DND-41 (cell line): Measurements from ENCODE around the gene PIK3C2B.
A peak's percentile ranks its signal among the peaks of the same experiment; 100 is the strongest.

Source experiments
- ATAC-seq: fragments of 200-7000 bp; cut with Tn5 transposase; 3 replicates; pipeline ENCODE4 v1.9.1; 2021; ENCODE audit warnings: low read depth; ENCODE audit not compliant: insufficient read depth
- DNase-seq: peaks from one replicate; pipeline ENCODE4 v3.0.0-alpha.2; 2020
- H2AFZ ChIP-seq: 2 replicates; pipeline ENCODE4 v1.6.0; 2012; ENCODE audit warnings: low read depth, low read length
- H3K27ac ChIP-seq: 2 replicates; pipeline ENCODE4 v1.5.1; 2012; ENCODE audit warnings: low read length, inconsistent platforms
- H3K27me3 ChIP-seq: fragments of 200-600 bp; sonication (generic); 2 replicates; pipeline ENCODE4 v1.6.0; 2012; ENCODE audit warnings: low read length, mild to moderate bottlenecking, inconsistent platforms; ENCODE audit not compliant: insufficient read depth, poor library complexity
- H3K36me3 ChIP-seq: 2 replicates; pipeline ENCODE4 v1.5.1; 2012; ENCODE audit warnings: low read length, inconsistent platforms; ENCODE audit not compliant: insufficient read depth
- H3K4me1 ChIP-seq: 2 replicates; pipeline ENCODE4 v1.5.1; 2012; ENCODE audit warnings: mild to moderate bottlenecking, low read length; ENCODE audit not compliant: insufficient read depth
- H3K4me2 ChIP-seq: 2 replicates; pipeline ENCODE4 v1.6.0; 2012; ENCODE audit warnings: mild to moderate bottlenecking, moderate library complexity, low read length, inconsistent platforms; ENCODE audit not compliant: insufficient read depth
- H3K4me3 ChIP-seq, 2 experiments: fragments of 200-600 bp in 1 of 2; shearing (Covaris generic) in 1 of 2; 2 replicates each; pipeline ENCODE4 v1.5.1; 2012 to 2016; ENCODE audit warnings: inconsistent platforms in 2 of 2, low read length in 2 of 2, mild to moderate bottlenecking in 2 of 2, low read depth in 1 of 2, moderate library complexity in 1 of 2
- H3K79me2 ChIP-seq: 2 replicates; pipeline ENCODE4 v1.6.0; 2012; ENCODE audit warnings: low read length, inconsistent platforms; ENCODE audit not compliant: insufficient read depth
- H3K9ac ChIP-seq: 2 replicates; pipeline ENCODE4 v1.6.0; 2012; ENCODE audit warnings: low read depth, mild to moderate bottlenecking, inconsistent platforms, low read length, moderate library complexity
- H3K9me3 ChIP-seq: 2 replicates; pipeline ENCODE4 v1.5.1; 2012; ENCODE audit warnings: low read length, moderate library complexity, mild to moderate bottlenecking, inconsistent platforms; ENCODE audit not compliant: insufficient read depth, severe bottlenecking
- H4K20me1 ChIP-seq: 2 replicates; pipeline ENCODE4 v1.6.0; 2012; ENCODE audit warnings: low read length; ENCODE audit not compliant: insufficient read depth
- EZH2 ChIP-seq: IDR thresholded peaks from 3 replicates; pipeline ENCODE4 v1.6.1; 2012; ENCODE audit warnings: borderline replicate concordance, low read depth, mild to moderate bottlenecking, moderate library complexity, low read length, inconsistent platforms; ENCODE audit not compliant: severe bottlenecking
- TF ChIP-seq, protein P1 (sequence below): IDR thresholded peaks from 2 replicates; pipeline ENCODE4 v1.5.1; 2012; ENCODE audit warnings: borderline replicate concordance, low read length, moderate library complexity, mild to moderate bottlenecking; ENCODE audit not compliant: poor library complexity, severe bottlenecking; ENCODE audit errors: extremely low read depth

The PIK3C2B gene

DNA sequence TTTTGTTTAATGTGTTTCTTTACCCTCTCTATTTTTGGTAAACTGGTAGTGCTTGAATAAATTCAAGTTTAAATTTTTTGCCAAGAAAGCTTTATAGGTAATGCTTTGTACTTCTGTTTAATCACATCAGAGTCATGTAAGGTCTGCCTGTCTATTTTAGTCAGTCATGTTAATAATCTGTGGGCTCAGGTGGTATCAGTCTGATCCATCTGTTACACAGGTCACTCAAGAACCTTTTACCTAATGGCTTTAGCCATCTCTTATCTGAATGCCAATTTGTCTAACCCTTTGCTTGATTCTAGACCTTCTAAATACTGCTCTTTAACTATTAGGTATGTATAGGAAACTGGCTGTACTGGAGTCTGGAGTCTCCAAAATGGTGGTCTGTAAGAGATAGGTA is 38.2 kb upstream of the PIK3C2B start:
- Histone ChIP-seq H3K36me3 (peaks cover 96% of the 10 kb centered on the region), H3K9ac (no peak overlapping the region), H3K4me3 (no peak overlapping the region), H3K27me3 (no peaks in the 10 kb centered on the region), H3K79me2 (peaks cover 70% of the 10 kb centered on the region), H4K20me1 (peaks cover 19% of the 10 kb centered on the region), H3K27ac (no peak overlapping the region), H3K4me1 (no peaks in the 10 kb centered on the region), H3K9me3 (no peaks in the 10 kb centered on the region), H2AFZ (no peak overlapping the region), H3K4me2 (no peak overlapping the region)
- no peak for ATAC-seq
- DNase-seq, result no peak
- TF ChIP-seq EZH2, result no peak
- TF ChIP-seq, protein P1, sequence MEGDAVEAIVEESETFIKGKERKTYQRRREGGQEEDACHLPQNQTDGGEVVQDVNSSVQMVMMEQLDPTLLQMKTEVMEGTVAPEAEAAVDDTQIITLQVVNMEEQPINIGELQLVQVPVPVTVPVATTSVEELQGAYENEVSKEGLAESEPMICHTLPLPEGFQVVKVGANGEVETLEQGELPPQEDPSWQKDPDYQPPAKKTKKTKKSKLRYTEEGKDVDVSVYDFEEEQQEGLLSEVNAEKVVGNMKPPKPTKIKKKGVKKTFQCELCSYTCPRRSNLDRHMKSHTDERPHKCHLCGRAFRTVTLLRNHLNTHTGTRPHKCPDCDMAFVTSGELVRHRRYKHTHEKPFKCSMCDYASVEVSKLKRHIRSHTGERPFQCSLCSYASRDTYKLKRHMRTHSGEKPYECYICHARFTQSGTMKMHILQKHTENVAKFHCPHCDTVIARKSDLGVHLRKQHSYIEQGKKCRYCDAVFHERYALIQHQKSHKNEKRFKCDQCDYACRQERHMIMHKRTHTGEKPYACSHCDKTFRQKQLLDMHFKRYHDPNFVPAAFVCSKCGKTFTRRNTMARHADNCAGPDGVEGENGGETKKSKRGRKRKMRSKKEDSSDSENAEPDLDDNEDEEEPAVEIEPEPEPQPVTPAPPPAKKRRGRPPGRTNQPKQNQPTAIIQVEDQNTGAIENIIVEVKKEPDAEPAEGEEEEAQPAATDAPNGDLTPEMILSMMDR, result no peak

DNA sequence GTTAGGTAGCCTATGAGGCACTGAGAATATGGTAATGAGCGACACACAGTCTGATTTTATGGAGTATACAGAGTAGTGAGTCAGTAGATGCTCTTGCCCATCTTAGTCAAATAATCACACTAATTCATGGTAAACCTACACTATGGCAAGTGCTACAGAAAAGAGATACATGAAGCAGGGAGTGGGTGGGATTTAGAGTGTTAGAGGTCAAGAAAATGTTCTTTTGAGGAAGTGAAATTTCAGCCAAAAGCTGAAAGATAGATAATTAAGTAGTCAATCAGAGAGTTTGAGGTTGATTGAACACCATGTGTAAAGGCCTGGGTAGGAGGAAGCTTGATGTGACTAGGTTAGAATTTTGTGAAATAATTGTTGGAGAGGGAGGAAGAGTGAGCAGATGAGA is 36.3 kb upstream of the PIK3C2B start:
- no peak for ATAC-seq
- Histone ChIP-seq H3K4me3 (no peak overlapping the region), H3K79me2 (peaks cover 72% of the 10 kb centered on the region), H3K9me3 (no peaks in the 10 kb centered on the region), H3K27me3 (no peaks in the 10 kb centered on the region), H3K4me2 (no peak overlapping the region), H3K36me3 (peaks cover 94% of the 10 kb centered on the region), H3K27ac (no peak overlapping the region), H2AFZ (no peak overlapping the region), H4K20me1 (peaks cover 16% of the 10 kb centered on the region), H3K4me1 (no peaks in the 10 kb centered on the region), H3K9ac (no peak overlapping the region)
- no peak for DNase-seq
- TF ChIP-seq EZH2, result no peak
- TF ChIP-seq, protein P1, result no peak

DNA sequence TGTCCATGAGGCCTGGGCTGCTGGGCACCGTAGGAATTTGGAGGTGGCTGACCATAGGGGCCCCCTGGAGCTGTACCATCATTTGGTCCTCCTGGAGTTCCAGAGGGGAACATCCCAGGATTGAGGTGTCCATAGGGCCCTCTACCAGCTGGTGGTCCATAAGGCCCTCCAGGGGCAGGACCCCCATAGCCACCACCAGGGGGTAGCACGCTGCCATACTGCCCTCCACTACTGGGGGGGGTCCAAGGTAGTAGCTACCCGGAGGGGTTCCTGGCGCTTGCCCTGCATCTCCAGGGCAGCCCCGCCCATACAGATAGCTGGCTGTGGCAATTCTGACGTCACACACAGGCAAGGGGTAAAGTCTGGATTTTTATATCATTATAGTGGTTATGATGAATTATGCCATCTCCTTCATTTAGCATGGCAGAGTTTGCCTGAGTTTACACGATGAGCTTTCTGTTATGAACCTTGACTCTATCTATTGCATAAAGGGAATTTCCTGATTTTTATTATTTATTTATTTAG is 34.8 kb upstream of the PIK3C2B start:
- H3K4me1 ChIP-seq, result no peaks in the 10 kb centered on the region
- ATAC-seq (0 out of 3 replicates have a peak, but pooled peaks have one; percentile 47), DNase-seq (no peak)
- H3K9ac ChIP-seq, result no peak overlapping the region
- peaks cover 78% of the 10 kb centered on the region for H3K79me2 ChIP-seq
- H3K4me3 ChIP-seq, result no peak overlapping the region
- no peaks in the 10 kb centered on the region for H3K27me3 ChIP-seq
- H3K27ac ChIP-seq, result no peak overlapping the region
- TF ChIP-seq, protein P1, result peak; percentile 34
- TF ChIP-seq EZH2, result no peak
- H4K20me1 ChIP-seq, result peaks cover 18% of the 10 kb centered on the region
- no peak overlapping the region for H3K4me2 ChIP-seq
- no peak overlapping the region for H2AFZ ChIP-seq
- H3K36me3 ChIP-seq, result peaks cover 96% of the 10 kb centered on the region
- H3K9me3 ChIP-seq, result no peaks in the 10 kb centered on the region

DNA sequence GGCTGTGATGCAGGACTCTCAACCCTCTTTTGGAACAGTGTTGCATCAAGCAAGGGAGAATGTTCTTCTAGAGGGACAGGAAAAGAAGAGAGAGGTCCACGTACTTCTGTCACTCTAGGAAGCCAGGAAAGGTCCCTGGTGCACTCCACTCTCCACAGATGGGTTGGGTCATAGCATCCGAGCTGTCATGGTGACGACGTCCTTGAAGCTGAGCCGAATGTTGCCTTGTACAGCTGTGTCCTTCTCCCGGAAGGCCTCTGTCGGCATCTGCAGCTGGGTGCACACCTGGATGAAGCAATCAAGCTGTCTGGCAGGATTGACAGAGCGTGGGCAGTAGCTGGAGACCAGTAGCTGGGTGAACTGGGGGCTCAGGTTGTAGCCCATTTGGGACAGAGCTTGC is 34.1 kb upstream of the PIK3C2B start:
- Histone ChIP-seq H3K4me3 (no peak overlapping the region), H2AFZ (no peak overlapping the region), H3K36me3 (peaks cover 95% of the 10 kb centered on the region), H3K4me1 (peaks cover 8% of the 10 kb centered on the region), H3K27me3 (no peaks in the 10 kb centered on the region), H3K27ac (0 out of 2 replicates have a peak overlapping the region, but pooled peaks have one; percentile 34), H3K79me2 (peaks cover 78% of the 10 kb centered on the region), H3K9ac (no peak overlapping the region), H4K20me1 (peaks cover 25% of the 10 kb centered on the region), H3K9me3 (peaks cover 3% of the 10 kb centered on the region), H3K4me2 (no peak overlapping the region)
- DNase-seq (no peak), ATAC-seq (no peak)
- TF ChIP-seq, protein P1, result no peak
- TF ChIP-seq EZH2, result no peak
